Endothelial cell (in vitro differentiated cells): ENCODE data around the gene ODAD4. TPM values are rescaled to one million over a fixed set of nuclear protein-coding genes. Genes with fewer than 3 reads are reported as not detected.

Experiments used
- DNase-seq: peaks from one replicate; pipeline ENCODE4 v3.0.0; 2021; ENCODE audit warnings: low spot score
- H3K27ac Mint-ChIP-seq: one replicate; pipeline ENCODE4 v1.8.0; 2021; ENCODE audit warnings: mixed read lengths, inconsistent platforms; ENCODE audit not compliant: unreplicated experiment
- H3K27me3 Mint-ChIP-seq: one replicate; pipeline ENCODE4 v1.8.0; 2021; ENCODE audit warnings: mild to moderate bottlenecking, moderate library complexity, mixed read lengths, inconsistent platforms; ENCODE audit not compliant: unreplicated experiment
- H3K36me3 Mint-ChIP-seq: one replicate; pipeline ENCODE4 v1.8.0; 2021; ENCODE audit warnings: mild to moderate bottlenecking, low read depth, mixed read lengths, inconsistent platforms; ENCODE audit not compliant: unreplicated experiment
- H3K4me1 Mint-ChIP-seq: one replicate; pipeline ENCODE4 v1.8.0; 2021; ENCODE audit warnings: mild to moderate bottlenecking, mixed read lengths, inconsistent platforms; ENCODE audit not compliant: unreplicated experiment
- H3K4me3 Mint-ChIP-seq: one replicate; pipeline ENCODE4 v1.8.0; 2021; ENCODE audit warnings: mild to moderate bottlenecking, mixed read lengths, inconsistent platforms; ENCODE audit not compliant: unreplicated experiment
- H3K9me3 Mint-ChIP-seq: one replicate; pipeline ENCODE4 v1.8.0; 2021; ENCODE audit warnings: mixed read lengths, inconsistent platforms; ENCODE audit not compliant: unreplicated experiment
- total RNA-seq: library from RNA; stranded (reverse); fragmentation: NEBNext Ultra II Directional; extraction: Animal tissue kit (Norgen Biotek cat#: 25700); gene quantifications from one replicate; pipeline ENCODE4 v1.2.1, GENCODE V29; 2021; ENCODE audit not compliant: unreplicated experiment
- TF ChIP-seq, protein P1 (sequence below): fragments of 200-600 bp; sonication (generic); IDR thresholded peaks from one replicate; pipeline ENCODE4 v1.5.0; 2021; ENCODE audit warnings: antibody characterized with exemption; ENCODE audit not compliant: unreplicated experiment

The ODAD4 gene
- total RNA-seq, 1 donor from 2014 or later, result 2.2 TPM

DNA sequence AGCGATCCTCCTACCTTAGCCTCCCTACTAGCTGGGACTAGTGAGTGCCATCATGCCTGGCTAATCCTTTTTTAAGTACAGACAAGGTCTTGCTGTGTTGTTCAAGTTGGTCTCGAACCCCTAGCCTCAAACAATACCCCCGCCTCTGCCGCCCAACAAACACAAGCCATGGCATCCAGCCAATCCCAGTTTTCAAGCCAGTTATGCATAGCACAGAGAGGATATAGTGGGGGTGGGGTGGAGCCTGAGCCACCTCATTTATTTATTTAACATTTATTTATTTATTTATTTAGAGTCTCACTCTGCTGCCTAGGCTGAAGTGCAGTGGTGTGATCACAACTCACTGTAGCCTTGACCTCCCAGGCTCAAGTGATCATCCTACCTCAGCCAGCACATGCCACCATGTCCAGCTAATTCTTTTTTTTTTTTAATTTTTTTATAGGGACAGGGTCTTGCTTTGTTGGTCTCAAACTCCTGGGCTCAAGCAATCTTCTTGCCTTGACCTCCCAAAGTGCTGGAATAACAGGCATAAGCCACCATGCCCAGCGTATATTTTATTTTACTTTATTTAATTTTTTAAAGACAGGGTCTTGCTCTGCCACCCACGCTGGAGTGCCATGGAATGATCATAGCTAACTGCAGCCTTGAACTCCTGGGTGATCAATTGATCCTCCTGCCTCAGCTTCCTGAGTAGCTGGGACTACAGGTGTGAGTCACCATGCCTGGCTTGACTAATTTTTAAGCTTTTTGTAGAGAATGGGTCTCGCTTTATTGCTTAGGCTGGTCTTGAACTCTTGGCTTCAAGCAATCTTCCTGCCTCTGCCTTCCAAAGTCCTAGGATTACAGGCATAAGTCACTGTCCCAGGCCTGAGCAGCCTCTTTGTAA lies 39.0 kb upstream of the ODAD4 start:
- DNase-seq, result no peak
- Mint-ChIP-seq H3K9me3 (no peaks in the 10 kb centered on the region), H3K4me3 (no peak overlapping the region), H3K36me3 (peaks cover 40% of the 10 kb centered on the region), H3K4me1 (peaks cover 2% of the 10 kb centered on the region), H3K27ac (no peak overlapping the region), H3K27me3 (no peaks in the 10 kb centered on the region)
- TF ChIP-seq, protein P1, sequence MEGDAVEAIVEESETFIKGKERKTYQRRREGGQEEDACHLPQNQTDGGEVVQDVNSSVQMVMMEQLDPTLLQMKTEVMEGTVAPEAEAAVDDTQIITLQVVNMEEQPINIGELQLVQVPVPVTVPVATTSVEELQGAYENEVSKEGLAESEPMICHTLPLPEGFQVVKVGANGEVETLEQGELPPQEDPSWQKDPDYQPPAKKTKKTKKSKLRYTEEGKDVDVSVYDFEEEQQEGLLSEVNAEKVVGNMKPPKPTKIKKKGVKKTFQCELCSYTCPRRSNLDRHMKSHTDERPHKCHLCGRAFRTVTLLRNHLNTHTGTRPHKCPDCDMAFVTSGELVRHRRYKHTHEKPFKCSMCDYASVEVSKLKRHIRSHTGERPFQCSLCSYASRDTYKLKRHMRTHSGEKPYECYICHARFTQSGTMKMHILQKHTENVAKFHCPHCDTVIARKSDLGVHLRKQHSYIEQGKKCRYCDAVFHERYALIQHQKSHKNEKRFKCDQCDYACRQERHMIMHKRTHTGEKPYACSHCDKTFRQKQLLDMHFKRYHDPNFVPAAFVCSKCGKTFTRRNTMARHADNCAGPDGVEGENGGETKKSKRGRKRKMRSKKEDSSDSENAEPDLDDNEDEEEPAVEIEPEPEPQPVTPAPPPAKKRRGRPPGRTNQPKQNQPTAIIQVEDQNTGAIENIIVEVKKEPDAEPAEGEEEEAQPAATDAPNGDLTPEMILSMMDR, result no peak

DNA sequence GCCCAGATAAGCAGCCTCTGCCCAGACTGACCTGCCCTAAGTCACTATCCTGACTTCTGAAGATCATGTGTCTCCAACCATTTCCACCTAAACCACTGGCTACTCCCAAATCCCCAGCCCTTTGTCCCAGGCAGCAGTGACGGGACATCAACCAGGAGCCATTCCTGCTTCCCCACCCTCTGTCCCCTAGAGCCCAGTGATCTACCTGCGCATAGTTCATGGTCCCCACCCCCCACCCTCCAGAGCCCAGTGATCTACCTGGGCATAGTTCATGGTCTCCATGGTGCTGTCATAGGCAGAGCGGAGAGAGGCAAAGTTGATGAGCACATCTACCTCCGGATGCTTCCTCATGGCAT lies 38.4 kb upstream of the ODAD4 start:
- H3K36me3 Mint-ChIP-seq, result peaks cover 46% of the 10 kb centered on the region
- H3K4me3 Mint-ChIP-seq, result no peak overlapping the region
- DNase-seq, result no peak
- TF ChIP-seq, protein P1, result no peak
- peaks cover 2% of the 10 kb centered on the region for H3K4me1 Mint-ChIP-seq
- H3K27me3 Mint-ChIP-seq, result no peaks in the 10 kb centered on the region
- no peak overlapping the region for H3K27ac Mint-ChIP-seq
- no peaks in the 10 kb centered on the region for H3K9me3 Mint-ChIP-seq

DNA sequence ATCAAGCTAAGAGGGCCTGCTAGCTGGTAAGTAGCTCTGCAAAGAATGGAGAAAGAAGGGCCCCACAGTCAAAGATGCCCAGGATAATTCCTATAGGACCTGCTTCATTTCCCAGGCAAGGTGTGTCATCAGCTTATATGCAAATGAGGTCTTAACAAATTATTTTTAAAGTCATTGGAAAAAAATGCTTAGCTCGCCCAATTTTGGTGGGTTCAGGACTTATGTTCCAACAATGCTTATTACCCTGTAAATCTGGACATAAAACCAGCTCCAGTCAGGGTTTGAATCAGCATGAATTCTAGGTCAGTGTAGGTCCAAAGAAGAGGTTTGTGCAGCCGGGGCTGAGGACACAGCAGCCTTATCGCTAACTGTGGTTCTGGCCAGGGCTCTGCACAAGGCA lies 37.0 kb upstream of the ODAD4 start:
- no peak overlapping the region for H3K27ac Mint-ChIP-seq
- TF ChIP-seq, protein P1, result no peak
- no peaks in the 10 kb centered on the region for H3K9me3 Mint-ChIP-seq
- DNase-seq, result no peak
- peaks cover 46% of the 10 kb centered on the region for H3K36me3 Mint-ChIP-seq
- no peaks in the 10 kb centered on the region for H3K27me3 Mint-ChIP-seq
- no peak overlapping the region for H3K4me3 Mint-ChIP-seq
- peaks cover 2% of the 10 kb centered on the region for H3K4me1 Mint-ChIP-seq

DNA sequence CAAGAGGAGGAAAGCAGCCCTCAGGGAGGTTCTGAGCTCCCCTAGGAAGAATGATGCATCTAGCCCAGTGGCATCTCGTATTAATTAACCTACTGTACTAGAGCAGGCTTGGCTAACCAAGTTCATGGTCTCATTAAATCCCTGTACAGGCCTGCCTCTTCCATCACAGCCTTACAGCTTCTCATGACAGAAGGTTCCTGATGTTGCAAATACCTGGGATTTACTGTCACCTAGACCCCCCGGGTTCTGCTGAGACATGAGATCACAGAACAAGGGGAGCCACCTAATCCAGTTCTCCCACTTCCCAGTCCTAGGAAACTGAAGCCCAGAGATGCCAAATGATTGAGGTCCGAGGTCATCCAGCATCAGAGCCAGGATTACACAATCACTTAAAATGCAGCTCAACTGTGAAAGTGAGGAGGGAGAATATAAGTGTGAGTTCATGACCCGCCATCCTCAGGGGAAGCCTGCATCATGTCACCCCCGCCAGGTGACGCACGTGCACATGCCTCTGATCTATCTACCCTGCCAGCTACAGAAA lies 35.6 kb upstream of the ODAD4 start:
- Mint-ChIP-seq H3K4me1 (peaks cover 10% of the 10 kb centered on the region), H3K9me3 (no peaks in the 10 kb centered on the region), H3K4me3 (no peak overlapping the region), H3K27ac (peak overlapping the region; percentile 70), H3K27me3 (no peaks in the 10 kb centered on the region), H3K36me3 (peaks cover 57% of the 10 kb centered on the region)
- TF ChIP-seq, protein P1, result no peak
- no peak for DNase-seq

DNA sequence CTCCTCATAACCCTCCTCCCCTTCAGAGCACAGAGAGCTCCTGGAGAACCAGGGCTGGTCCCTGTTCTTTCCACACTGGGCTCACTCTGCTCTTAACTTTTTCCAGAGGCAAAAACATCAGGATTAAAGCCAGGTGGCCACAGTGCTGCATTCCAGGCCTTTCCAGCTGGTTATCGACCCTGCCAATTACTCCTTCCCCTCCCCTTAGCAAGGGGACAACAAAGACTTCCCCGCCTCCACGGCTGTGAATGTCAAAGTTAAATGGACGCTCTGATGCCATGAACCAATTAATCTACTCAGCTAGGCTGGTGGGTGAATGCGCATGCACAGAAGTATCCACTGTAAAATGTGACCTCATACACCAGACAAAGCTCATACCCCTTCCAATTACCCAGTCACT lies 34.8 kb upstream of the ODAD4 start:
- Mint-ChIP-seq H3K36me3 (peaks cover 56% of the 10 kb centered on the region), H3K27me3 (no peaks in the 10 kb centered on the region), H3K4me1 (peaks cover 10% of the 10 kb centered on the region), H3K9me3 (no peaks in the 10 kb centered on the region), H3K27ac (no peak overlapping the region), H3K4me3 (peak overlapping the region; percentile 15)
- no peak for DNase-seq
- TF ChIP-seq, protein P1, result no peak
